22Rv1 (cell line): ENCODE data around the gene CDKAL1.

Experiments used
- H3K27ac ChIP-seq: fragments of 450-650 bp; 2 replicates; pipeline ENCODE4 v1.5.1; 2017
- CTCF ChIP-seq: fragments of 450-650 bp; IDR thresholded peaks from 2 replicates; pipeline ENCODE4 v1.5.1; 2017; ENCODE audit warnings: mild to moderate bottlenecking
- ZFX ChIP-seq: fragments of 450-650 bp; IDR thresholded peaks from 2 replicates; pipeline ENCODE4 v1.6.1; 2017; ENCODE audit warnings: antibody characterized with exemption, borderline replicate concordance

Gene CDKAL1

GRCh38 chr6:21116736-21117135 lies 582.5 kb downstream of the CDKAL1 start:
- no peak overlapping the region for H3K27ac ChIP-seq
- TF ChIP-seq CTCF (no peak), ZFX (no peak)

GRCh38 chr6:21118216-21118780 lies 584.0 kb downstream of the CDKAL1 start:
- TF ChIP-seq ZFX: no peak
- TF ChIP-seq CTCF: no peak
- no peak overlapping the region for H3K27ac ChIP-seq

- H3K27ac ChIP-seq: no peak overlapping the region
- TF ChIP-seq ZFX (no peak), CTCF (no peak)
Measured at GRCh38 chr6:21121636-21122136, 587.4 kb downstream of the CDKAL1 start.

GRCh38 chr6:21123507-21124436 lies 589.5 kb downstream of the CDKAL1 start:
- H3K27ac ChIP-seq: no peak overlapping the region
- TF ChIP-seq ZFX (no peak), CTCF (no peak)

- no peak overlapping the region for H3K27ac ChIP-seq
- TF ChIP-seq ZFX (no peak), CTCF (no peak)
Measured at GRCh38 chr6:21128601-21129000, 594.3 kb downstream of the CDKAL1 start.

GRCh38 chr6:21131406-21131805 lies 597.1 kb downstream of the CDKAL1 start:
- no peak for TF ChIP-seq ZFX
- TF ChIP-seq CTCF: no peak

GRCh38 chr6:21132446-21132845 lies 598.2 kb downstream of the CDKAL1 start:
- TF ChIP-seq CTCF (no peak), ZFX (no peak)
- H3K27ac ChIP-seq: no peak overlapping the region

More at GRCh38 chr6:21131406-21131805, 597.1 kb downstream of the CDKAL1 start:
- no peak overlapping the region for H3K27ac ChIP-seq
